GM06990 (cell line): Measurements from ENCODE around the gene BCL3.
A peak's percentile ranks its signal among the peaks of the same experiment; 100 is the strongest.

Experiments used
- DNase-seq: peaks from one replicate; pipeline ENCODE4 v3.0.0-alpha.2; 2011; ENCODE audit not compliant: insufficient read length; ENCODE audit errors: extremely low read depth
- H3K27me3 ChIP-seq: replicated peaks from 2 replicates; pipeline ENCODE4 v1.6.0; 2011; ENCODE audit warnings: low read length; ENCODE audit not compliant: control insufficient read depth, insufficient read depth
- H3K36me3 ChIP-seq: 2 replicates; pipeline ENCODE4 v1.5.1; 2011; ENCODE audit warnings: low read length; ENCODE audit not compliant: control insufficient read depth, insufficient read depth
- H3K4me3 ChIP-seq: replicated peaks from 2 replicates; pipeline ENCODE4 v1.5.1; 2011; ENCODE audit warnings: low read depth, mild to moderate bottlenecking, control low read depth, low read length
- TF ChIP-seq, protein P1 (sequence below): IDR thresholded peaks from 2 replicates; pipeline ENCODE4 v1.5.1; 2011; ENCODE audit warnings: low read length, control low read depth, mild to moderate bottlenecking, inconsistent platforms; ENCODE audit not compliant: insufficient read depth, poor library complexity, severe bottlenecking

BCL3 gene

DNA sequence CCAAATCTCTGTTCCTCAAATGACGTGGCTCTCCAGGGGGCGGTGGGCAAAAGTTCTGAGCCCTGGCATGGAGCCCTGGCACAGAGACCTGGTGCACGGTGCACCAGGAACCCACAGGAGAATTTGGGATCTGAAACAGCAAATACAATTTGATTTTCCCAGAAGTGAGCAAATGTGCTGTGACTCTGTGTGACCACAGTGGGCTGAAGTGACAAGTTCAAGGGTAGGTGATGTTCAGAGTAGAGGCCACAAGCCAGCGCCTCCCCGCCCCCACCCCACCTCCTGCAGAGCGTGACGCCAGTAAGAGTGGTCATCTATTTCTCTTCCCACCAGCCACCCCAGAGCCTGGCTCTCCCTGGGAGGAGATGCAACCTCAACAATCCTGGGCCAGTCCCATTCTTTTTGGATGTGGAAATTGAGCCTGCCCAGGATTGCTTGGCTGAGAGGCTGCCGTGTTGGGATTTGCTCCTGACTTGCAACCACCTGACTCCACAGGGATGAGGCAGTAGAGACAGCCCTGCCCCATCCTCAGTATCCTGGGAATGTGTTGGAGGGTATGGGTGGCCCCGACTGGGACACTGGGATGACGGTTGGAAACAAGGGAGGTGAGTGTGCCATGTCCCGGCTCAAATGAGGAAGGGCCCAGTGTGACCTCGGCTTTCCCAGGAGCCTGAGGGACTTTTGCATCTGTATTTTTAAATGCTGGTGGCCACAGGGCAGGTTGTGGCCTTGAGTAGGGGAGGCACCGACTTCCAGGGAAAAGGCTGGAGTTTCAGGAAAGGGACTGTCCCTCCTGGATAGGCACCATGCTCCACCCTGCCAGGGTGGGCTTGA lies 11.1 kb upstream of the BCL3 start:
- Histone ChIP-seq H3K27me3 (no peaks in the 10 kb centered on the region), H3K4me3 (no peak overlapping the region), H3K36me3 (no peaks in the 10 kb centered on the region)
- peak; percentile 56 for DNase-seq
- TF ChIP-seq, protein P1, sequence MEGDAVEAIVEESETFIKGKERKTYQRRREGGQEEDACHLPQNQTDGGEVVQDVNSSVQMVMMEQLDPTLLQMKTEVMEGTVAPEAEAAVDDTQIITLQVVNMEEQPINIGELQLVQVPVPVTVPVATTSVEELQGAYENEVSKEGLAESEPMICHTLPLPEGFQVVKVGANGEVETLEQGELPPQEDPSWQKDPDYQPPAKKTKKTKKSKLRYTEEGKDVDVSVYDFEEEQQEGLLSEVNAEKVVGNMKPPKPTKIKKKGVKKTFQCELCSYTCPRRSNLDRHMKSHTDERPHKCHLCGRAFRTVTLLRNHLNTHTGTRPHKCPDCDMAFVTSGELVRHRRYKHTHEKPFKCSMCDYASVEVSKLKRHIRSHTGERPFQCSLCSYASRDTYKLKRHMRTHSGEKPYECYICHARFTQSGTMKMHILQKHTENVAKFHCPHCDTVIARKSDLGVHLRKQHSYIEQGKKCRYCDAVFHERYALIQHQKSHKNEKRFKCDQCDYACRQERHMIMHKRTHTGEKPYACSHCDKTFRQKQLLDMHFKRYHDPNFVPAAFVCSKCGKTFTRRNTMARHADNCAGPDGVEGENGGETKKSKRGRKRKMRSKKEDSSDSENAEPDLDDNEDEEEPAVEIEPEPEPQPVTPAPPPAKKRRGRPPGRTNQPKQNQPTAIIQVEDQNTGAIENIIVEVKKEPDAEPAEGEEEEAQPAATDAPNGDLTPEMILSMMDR = no peak

DNA sequence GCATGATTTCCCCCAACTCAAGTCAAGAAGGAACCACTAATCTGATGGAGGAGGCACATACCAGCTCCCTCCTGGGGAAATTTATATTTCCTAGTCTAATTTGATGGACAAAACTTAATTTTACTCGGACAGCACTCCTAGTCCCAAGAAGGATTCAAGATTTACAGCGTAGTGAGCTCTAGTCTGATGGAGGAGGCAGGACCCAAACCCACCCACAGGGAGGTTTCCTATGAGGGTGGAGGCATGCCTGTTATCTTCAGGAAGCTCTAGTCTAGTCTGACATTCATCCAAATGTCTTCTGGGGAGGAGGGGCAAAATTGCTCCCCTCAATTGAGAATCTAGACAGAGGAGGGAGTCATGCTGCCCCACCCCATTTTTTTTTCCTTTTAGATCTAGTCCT lies 10.4 kb upstream of the BCL3 start:
- Histone ChIP-seq H3K4me3 (no peak overlapping the region), H3K27me3 (no peaks in the 10 kb centered on the region), H3K36me3 (no peaks in the 10 kb centered on the region)
- no peak for DNase-seq
- TF ChIP-seq, protein P1 = no peak

DNA sequence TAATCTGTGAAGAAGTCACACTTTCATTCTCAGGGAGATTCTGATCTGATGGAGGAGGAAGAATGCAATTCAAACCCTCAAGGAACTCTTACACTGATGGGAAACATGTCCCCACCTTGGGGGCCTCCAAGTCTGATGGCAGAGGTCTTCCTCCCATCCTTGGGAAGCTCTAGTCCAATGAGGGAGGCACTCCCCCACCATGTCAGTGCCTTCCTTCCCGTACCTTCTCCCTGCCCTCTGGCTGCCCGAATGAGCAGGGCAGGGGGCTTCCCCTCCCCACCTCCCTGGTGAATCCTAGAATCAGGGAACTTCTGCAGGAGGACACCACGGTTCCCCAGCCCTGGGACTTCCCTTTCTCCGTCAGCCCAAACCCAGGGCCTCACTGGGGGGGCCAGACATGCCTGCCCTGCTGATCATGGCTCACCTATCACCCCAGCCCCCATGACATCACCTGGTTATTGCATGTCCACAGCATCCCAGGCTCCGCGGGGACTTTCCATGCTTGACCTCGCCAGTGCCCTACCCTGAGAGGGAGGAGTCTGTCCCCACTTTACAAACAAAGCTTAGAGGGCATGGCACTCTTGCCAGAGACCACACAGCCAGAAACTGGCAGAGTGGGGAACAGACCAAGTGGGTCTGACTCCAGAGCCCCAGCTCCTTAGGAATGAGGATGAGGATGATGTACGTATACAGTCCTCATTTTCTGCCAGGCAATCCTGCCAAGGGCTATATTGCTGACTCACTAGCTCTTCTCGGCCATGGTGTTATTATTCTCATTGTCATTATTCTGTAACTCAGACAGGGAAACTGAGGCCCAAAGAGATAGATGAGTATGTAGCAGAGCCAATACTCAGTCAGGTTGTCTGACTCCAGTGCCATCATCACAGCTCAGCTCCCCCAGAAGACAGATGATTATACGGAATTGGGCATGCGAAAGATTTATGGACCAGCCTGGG lies 9.6 kb upstream of the BCL3 start:
- Histone ChIP-seq H3K36me3 (no peaks in the 10 kb centered on the region), H3K27me3 (no peaks in the 10 kb centered on the region), H3K4me3 (no peak overlapping the region)
- no peak for DNase-seq
- TF ChIP-seq, protein P1 = no peak

DNA sequence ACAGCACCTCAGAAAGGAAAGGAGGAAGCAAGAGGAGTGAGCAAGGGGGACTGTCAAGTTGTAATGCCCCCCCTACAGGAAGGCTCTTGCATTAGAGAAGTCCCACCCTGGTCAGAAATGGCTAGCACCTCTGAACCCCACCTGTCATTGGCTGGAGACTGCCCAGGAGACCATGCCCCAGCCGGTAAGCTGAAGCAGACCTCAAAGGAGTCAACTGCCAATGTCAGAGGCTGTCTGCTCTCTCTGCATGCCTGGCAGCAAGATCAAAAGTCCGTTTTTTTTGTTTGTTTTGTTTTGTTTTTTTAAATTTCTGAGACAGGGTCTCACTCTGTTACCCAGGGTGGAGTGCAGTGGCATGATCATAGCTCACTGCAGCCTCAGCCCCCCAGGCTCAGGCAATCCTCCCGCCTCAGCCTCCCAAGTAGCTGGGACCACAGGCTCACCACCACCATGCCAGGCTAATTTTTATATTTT lies 8.1 kb upstream of the BCL3 start:
- DNase-seq = no peak
- H3K4me3 ChIP-seq = no peak overlapping the region
- TF ChIP-seq, protein P1 = no peak
- H3K27me3 ChIP-seq = no peaks in the 10 kb centered on the region
- no peaks in the 10 kb centered on the region for H3K36me3 ChIP-seq

DNA sequence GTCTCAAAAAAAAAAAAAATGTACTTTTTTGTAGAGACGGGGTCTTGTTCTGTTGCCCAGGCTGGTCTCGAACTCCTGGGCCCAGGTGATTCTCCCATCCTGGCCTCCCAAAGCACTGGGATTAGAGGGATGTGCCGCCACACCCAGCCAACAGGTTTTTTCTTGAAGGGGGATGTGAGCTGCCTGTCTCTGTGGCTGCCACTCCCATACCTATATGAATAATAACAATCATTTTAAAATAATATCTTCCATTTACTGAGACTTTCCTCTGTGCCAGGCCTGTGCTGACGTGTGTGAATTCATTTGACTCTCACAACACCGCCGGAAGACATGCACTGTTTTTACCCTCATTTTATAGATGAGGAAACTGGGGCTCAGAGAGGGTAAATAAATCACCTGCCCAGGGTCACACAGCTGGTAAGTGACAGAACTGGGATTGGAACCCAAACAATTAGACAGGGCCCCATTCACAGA lies 7.2 kb upstream of the BCL3 start:
- no peak overlapping the region for H3K4me3 ChIP-seq
- TF ChIP-seq, protein P1 = no peak
- no peaks in the 10 kb centered on the region for H3K36me3 ChIP-seq
- no peaks in the 10 kb centered on the region for H3K27me3 ChIP-seq
- no peak for DNase-seq
